NAMALWA (cell line): ENCODE data around the gene NUDT17.
"Not testable (repeated sequence)": the region's sequence is repeated elsewhere in the genome, so short reads cannot be mapped to it uniquely, and the experiment has no call there.

Experiments used
- DNase-seq: peaks from one replicate; pipeline ENCODE4 v3.0.0-alpha.2; 2015; ENCODE audit warnings: low spot score

NUDT17 gene, protein sequence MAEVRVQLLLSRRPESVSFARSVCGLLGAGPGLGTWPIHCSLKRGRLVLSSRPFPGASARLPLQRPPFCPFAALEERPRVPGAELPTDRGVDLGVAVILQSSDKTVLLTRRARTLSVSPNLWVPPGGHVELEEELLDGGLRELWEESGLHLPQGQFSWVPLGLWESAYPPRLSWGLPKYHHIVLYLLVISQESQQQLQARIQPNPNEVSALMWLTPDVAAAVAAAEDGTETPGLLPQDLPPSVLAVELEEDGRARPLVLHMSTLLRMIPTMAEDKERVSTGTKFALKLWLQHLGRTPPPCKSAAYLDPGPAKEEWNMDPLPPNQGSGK

GRCh38 chr1:145845514-145846161 is at the start of gene NUDT17:
TSS of gene NUDT17 (plus strand) at chr1:145845630. CDS start at chr1:145845641, 11 bp downstream.
- DNase-seq = peak; percentile 94

GRCh38 chr1:145796753-145797152 is 48.7 kb upstream of the NUDT17 start:
- DNase-seq = no peak

GRCh38 chr1:145799806-145800205 is 45.6 kb upstream of the NUDT17 start:
- DNase-seq = no peak

GRCh38 chr1:145804235-145805045 is 41.0 kb upstream of the NUDT17 start:
- DNase-seq = no peak

DNA sequence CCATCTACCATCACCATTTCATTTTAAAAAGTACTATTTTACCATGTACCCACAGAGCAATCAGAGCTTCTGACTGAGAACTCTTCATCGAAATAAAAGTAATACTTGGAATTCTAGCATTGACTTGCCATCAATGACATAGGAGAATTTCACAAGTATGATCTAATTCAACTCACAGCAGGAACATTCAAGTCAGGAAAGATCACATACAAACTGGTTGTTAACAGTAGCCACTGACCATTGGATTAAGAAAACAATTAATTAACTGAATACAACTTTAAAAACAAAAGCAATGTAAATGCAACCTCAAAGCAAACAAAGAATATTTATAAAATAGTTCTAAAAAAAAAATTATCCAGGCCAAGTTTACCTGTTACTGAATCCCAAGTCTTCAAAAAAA is 40.4 kb upstream of the NUDT17 start:
- DNase-seq = no peak

GRCh38 chr1:145806408-145806807 is 39.0 kb upstream of the NUDT17 start:
- DNase-seq = no peak

GRCh38 chr1:145806844-145807243 is 38.6 kb upstream of the NUDT17 start:
- no peak for DNase-seq

- not testable (repeated sequence) for DNase-seq
These were observed 32.2 kb upstream of the NUDT17 start for GRCh38 chr1:145812977-145813810.

- DNase-seq = not testable (repeated sequence)
These were observed 27.3 kb upstream of the NUDT17 start for GRCh38 chr1:145818095-145818494.

- DNase-seq = not testable (repeated sequence)
These were observed 22.6 kb upstream of the NUDT17 start for GRCh38 chr1:145822779-145823331.

- peak; percentile 97 for DNase-seq
These were observed 21.6 kb upstream of the NUDT17 start, which contains the start of the genes POLR3C and RNF115 for GRCh38 chr1:145823565-145824498. TSS of gene POLR3C (plus strand) at chr1:145824200. CDS start at chr1:145825777, 1,577 bp downstream. TSS of gene RNF115 (minus strand) at chr1:145824095. CDS start at chr1:145823873, 222 bp downstream.

- DNase-seq = no peak
These were observed 21.0 kb upstream of the NUDT17 start for GRCh38 chr1:145824499-145824842.

GRCh38 chr1:145826030-145826429 is 19.4 kb upstream of the NUDT17 start:
- DNase-seq = no peak

- DNase-seq = no peak
These were observed 17.5 kb upstream of the NUDT17 start for GRCh38 chr1:145827966-145828365.

DNA sequence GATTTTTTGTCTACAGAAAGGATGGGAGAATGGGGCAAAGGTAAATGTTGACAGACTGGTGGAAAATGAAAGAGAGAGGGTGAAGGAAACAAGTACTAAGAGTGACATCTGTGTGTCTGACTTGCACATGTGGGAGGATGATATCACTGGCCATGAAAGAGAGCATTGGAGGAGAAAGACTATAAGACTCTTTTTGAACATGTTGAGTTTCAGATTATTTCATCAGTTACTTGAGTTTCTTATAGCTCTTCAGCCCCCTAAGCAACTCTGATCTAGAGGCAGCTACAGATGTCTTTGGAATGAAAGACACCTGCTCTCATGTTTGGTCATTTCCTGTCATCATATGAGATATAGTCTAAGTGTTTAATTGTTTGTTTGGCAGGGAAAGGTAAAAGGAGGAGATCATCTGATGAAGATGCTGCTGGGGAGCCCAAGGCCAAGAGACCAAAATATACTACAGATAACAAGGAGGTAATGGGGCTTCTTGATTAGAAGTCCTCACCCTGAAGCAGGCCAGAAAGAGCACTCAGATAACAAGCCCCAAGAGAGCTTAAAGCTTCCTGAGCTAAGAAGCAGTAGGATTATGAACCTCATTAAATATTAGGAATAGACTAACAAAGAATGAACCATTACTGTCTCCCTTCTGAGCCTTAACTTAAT is 16.9 kb upstream of the NUDT17 start:
- no peak for DNase-seq

- not testable (repeated sequence) for DNase-seq
These were observed 14.6 kb upstream of the NUDT17 start for GRCh38 chr1:145830810-145831209.

DNA sequence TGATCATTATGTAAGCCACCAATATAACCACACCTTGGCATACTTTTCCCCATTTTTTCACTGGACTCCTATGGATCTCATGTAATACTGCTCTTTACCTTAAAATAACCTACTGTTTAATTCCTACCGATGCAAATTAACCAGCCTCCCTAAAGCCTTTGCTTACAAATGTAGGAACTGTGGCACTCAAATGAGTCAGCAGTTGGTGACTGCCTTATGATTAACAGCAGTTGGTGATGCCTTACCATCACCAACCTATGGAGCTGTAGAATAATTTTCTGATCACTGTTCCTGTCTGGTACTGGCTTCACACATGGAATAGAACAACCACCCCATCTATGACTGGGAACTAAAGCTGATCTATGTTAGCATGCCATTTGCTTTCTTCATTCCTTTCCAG is 7.8 kb upstream of the NUDT17 start:
- no peak for DNase-seq

- no peak for DNase-seq
These were observed 2.4 kb upstream of the NUDT17 start for GRCh38 chr1:145843031-145843430.

- peak; percentile 91 for DNase-seq
These were observed 301 bp upstream of the NUDT17 start for GRCh38 chr1:145845144-145845513.

GRCh38 chr1:145846201-145846612 is 777 bp downstream of the NUDT17 start:
- DNase-seq = peak; percentile 73
